ENCODE measurements around the gene NSUN6.
"Not testable (repeated sequence)": the region's sequence is repeated elsewhere in the genome, so short reads cannot be mapped to it uniquely, and the experiment has no call there.

NSUN6 gene

GRCh38 chr10:18611168-18611567, 40.2 kb downstream of the NSUN6 start:
- H3K4me1 ChIP-seq (ENCODE audit: control insufficient read depth in 1 of 2, insufficient read depth in 2 of 2, low read length in 2 of 2): peaks cover 7 to 11% of the 10 kb centered on the region in 2 donors
- no peak overlapping the region for H3K27ac ChIP-seq (ENCODE audit: low read depth, low read length)
- no peak overlapping the region for H3K4me3 ChIP-seq (ENCODE audit: low read depth in 1 of 2, low read length in 2 of 2)
- H3K36me3 ChIP-seq (ENCODE audit: control insufficient read depth in 1 of 2, insufficient read depth in 2 of 2, low read length in 2 of 2): peaks cover 0 to 8% of the 10 kb centered on the region in 2 donors
- H3K9me3 ChIP-seq (ENCODE audit: control insufficient read depth in 1 of 2, low read length in 2 of 2): no peaks in the 10 kb centered on the region
- H3K9ac ChIP-seq (ENCODE audit: low read depth in 1 of 2, low read length in 2 of 2): no peak overlapping the region
- H3K27me3 ChIP-seq (ENCODE audit: control insufficient read depth in 1 of 2, insufficient read depth in 2 of 2, low read length in 2 of 2): no peaks in the 10 kb centered on the region

GRCh38 chr10:18610517-18610916, 40.9 kb downstream of the NSUN6 start:
- Histone ChIP-seq H3K36me3 (ENCODE audit: control insufficient read depth in 1 of 2, insufficient read depth in 2 of 2, low read length in 2 of 2) (peaks cover 0 to 8% of the 10 kb centered on the region in 2 donors), H3K9ac (ENCODE audit: low read depth in 1 of 2, low read length in 2 of 2) (peak overlapping the region in 1 of 2 donors; percentile 36), H3K4me1 (ENCODE audit: control insufficient read depth in 1 of 2, insufficient read depth in 2 of 2, low read length in 2 of 2) (peaks cover 7 to 11% of the 10 kb centered on the region in 2 donors), H3K27me3 (ENCODE audit: control insufficient read depth in 1 of 2, insufficient read depth in 2 of 2, low read length in 2 of 2) (no peaks in the 10 kb centered on the region), H3K9me3 (ENCODE audit: control insufficient read depth in 1 of 2, low read length in 2 of 2) (no peaks in the 10 kb centered on the region), H3K4me3 (ENCODE audit: low read depth in 1 of 2, low read length in 2 of 2) (no peak overlapping the region), H3K27ac (ENCODE audit: low read depth, low read length) (no peak overlapping the region)

DNA sequence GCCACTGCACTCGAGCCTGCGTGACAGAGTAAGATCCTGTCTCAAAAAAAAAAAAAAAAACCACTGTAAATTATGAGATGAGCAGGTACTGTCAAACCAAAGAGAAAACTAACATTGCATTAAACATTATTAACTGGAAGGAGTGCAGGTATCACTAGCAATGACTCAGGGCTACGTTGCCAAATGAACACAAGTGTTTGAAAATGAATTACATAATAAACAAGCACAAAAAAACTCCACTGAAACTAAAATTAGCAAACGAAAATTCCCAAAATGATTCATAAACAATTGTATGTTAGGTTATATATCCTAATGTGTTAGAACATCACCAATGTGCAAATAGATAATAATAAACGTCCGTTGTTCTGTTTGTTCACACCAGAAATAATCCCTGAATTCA, 42.8 kb downstream of the NSUN6 start:
- H3K27me3 ChIP-seq (ENCODE audit: control insufficient read depth in 1 of 2, insufficient read depth in 2 of 2, low read length in 2 of 2): no peaks in the 10 kb centered on the region
- H3K27ac ChIP-seq (ENCODE audit: low read depth, low read length): no peak overlapping the region
- peaks cover 0 to 8% of the 10 kb centered on the region in 2 donors for H3K36me3 ChIP-seq (ENCODE audit: control insufficient read depth in 1 of 2, insufficient read depth in 2 of 2, low read length in 2 of 2)
- H3K9me3 ChIP-seq (ENCODE audit: control insufficient read depth in 1 of 2, low read length in 2 of 2): no peaks in the 10 kb centered on the region
- no peak overlapping the region for H3K4me3 ChIP-seq (ENCODE audit: low read depth in 1 of 2, low read length in 2 of 2)
- H3K4me1 ChIP-seq (ENCODE audit: control insufficient read depth in 1 of 2, insufficient read depth in 2 of 2, low read length in 2 of 2): peaks cover 7 to 11% of the 10 kb centered on the region in 2 donors
- no peak overlapping the region for H3K9ac ChIP-seq (ENCODE audit: low read depth in 1 of 2, low read length in 2 of 2)

GRCh38 chr10:18607503-18608378, 43.6 kb downstream of the NSUN6 start:
- no peaks in the 10 kb centered on the region for H3K9me3 ChIP-seq (ENCODE audit: control insufficient read depth in 1 of 2, low read length in 2 of 2)
- no peak overlapping the region for H3K9ac ChIP-seq (ENCODE audit: low read depth in 1 of 2, low read length in 2 of 2)
- peaks cover 0 to 8% of the 10 kb centered on the region in 2 donors for H3K36me3 ChIP-seq (ENCODE audit: control insufficient read depth in 1 of 2, insufficient read depth in 2 of 2, low read length in 2 of 2)
- no peak overlapping the region for H3K4me3 ChIP-seq (ENCODE audit: low read depth in 1 of 2, low read length in 2 of 2)
- H3K27ac ChIP-seq (ENCODE audit: low read depth, low read length): no peak overlapping the region
- peaks cover 7 to 11% of the 10 kb centered on the region in 2 donors for H3K4me1 ChIP-seq (ENCODE audit: control insufficient read depth in 1 of 2, insufficient read depth in 2 of 2, low read length in 2 of 2)
- H3K27me3 ChIP-seq (ENCODE audit: control insufficient read depth in 1 of 2, insufficient read depth in 2 of 2, low read length in 2 of 2): no peaks in the 10 kb centered on the region

DNA sequence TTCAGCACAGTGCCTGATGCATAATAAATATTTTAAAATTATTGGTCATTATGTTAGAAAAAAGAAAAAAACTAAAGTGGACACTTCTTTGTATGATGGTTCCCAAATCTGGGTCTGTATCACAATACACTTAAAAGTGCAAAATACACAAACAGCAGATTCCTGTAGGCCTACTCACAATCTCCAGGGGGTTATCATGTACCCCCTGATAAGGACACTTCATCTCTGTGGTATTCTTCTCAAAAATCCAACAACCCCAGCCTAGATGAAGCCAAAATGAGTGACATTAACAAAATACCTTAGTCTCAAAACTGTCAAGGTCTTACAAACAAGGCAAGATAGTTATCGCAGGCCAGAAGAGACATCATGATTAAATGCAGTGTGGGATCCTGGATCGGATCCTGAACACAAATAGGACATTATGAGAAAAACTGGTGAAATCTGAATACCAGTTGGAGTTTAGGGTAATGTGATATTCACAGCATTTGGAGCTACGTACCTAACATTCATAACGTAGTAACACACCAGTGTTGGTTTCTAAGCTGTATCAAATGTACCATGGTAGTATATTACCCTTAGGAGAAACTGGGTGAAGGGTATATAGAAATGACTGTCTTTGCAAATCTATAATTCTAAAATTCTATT, 45.2 kb downstream of the NSUN6 start:
- Histone ChIP-seq H3K9ac (ENCODE audit: low read depth in 1 of 2, low read length in 2 of 2) (no peak overlapping the region), H3K27me3 (ENCODE audit: control insufficient read depth in 1 of 2, insufficient read depth in 2 of 2, low read length in 2 of 2) (no peaks in the 10 kb centered on the region), H3K36me3 (ENCODE audit: control insufficient read depth in 1 of 2, insufficient read depth in 2 of 2, low read length in 2 of 2) (no peaks in the 10 kb centered on the region), H3K9me3 (ENCODE audit: control insufficient read depth in 1 of 2, low read length in 2 of 2) (no peaks in the 10 kb centered on the region), H3K4me3 (ENCODE audit: low read depth in 1 of 2, low read length in 2 of 2) (no peak overlapping the region), H3K4me1 (ENCODE audit: control insufficient read depth in 1 of 2, insufficient read depth in 2 of 2, low read length in 2 of 2) (peaks cover 7 to 11% of the 10 kb centered on the region in 2 donors), H3K27ac (ENCODE audit: low read depth, low read length) (no peak overlapping the region)

GRCh38 chr10:18601321-18601720, 50.1 kb downstream of the NSUN6 start:
- Histone ChIP-seq H3K9me3 (ENCODE audit: control insufficient read depth in 1 of 2, low read length in 2 of 2) (no peaks in the 10 kb centered on the region), H3K27me3 (ENCODE audit: control insufficient read depth in 1 of 2, insufficient read depth in 2 of 2, low read length in 2 of 2) (no peaks in the 10 kb centered on the region), H3K4me1 (ENCODE audit: control insufficient read depth in 1 of 2, insufficient read depth in 2 of 2, low read length in 2 of 2) (no peaks in the 10 kb centered on the region), H3K4me3 (ENCODE audit: low read depth in 1 of 2, low read length in 2 of 2) (no peak overlapping the region), H3K9ac (ENCODE audit: low read depth in 1 of 2, low read length in 2 of 2) (no peak overlapping the region), H3K27ac (ENCODE audit: low read depth, low read length) (no peak overlapping the region), H3K36me3 (ENCODE audit: control insufficient read depth in 1 of 2, insufficient read depth in 2 of 2, low read length in 2 of 2) (no peaks in the 10 kb centered on the region)

- Histone ChIP-seq H3K4me3 (ENCODE audit: low read depth in 1 of 2, low read length in 2 of 2) (no peak overlapping the region), H3K4me1 (ENCODE audit: control insufficient read depth in 1 of 2, insufficient read depth in 2 of 2, low read length in 2 of 2) (no peaks in the 10 kb centered on the region), H3K9me3 (ENCODE audit: control insufficient read depth in 1 of 2, low read length in 2 of 2) (no peaks in the 10 kb centered on the region), H3K36me3 (ENCODE audit: control insufficient read depth in 1 of 2, insufficient read depth in 2 of 2, low read length in 2 of 2) (peaks cover 0 to 2% of the 10 kb centered on the region in 2 donors), H3K27ac (ENCODE audit: low read depth, low read length) (no peak overlapping the region), H3K27me3 (ENCODE audit: control insufficient read depth in 1 of 2, insufficient read depth in 2 of 2, low read length in 2 of 2) (no peaks in the 10 kb centered on the region), H3K9ac (ENCODE audit: low read depth in 1 of 2, low read length in 2 of 2) (no peak overlapping the region)
Measured at GRCh38 chr10:18599392-18599791, 52.0 kb downstream of the NSUN6 start.

- Histone ChIP-seq H3K4me1 (ENCODE audit: control insufficient read depth in 1 of 2, insufficient read depth in 2 of 2, low read length in 2 of 2) (no peaks in the 10 kb centered on the region), H3K27me3 (ENCODE audit: control insufficient read depth in 1 of 2, insufficient read depth in 2 of 2, low read length in 2 of 2) (no peaks in the 10 kb centered on the region), H3K9ac (ENCODE audit: low read depth in 1 of 2, low read length in 2 of 2) (no peak overlapping the region), H3K36me3 (ENCODE audit: control insufficient read depth in 1 of 2, insufficient read depth in 2 of 2, low read length in 2 of 2) (peaks cover 0 to 2% of the 10 kb centered on the region in 2 donors), H3K27ac (ENCODE audit: low read depth, low read length) (no peak overlapping the region), H3K4me3 (ENCODE audit: low read depth in 1 of 2, low read length in 2 of 2) (no peak overlapping the region), H3K9me3 (ENCODE audit: control insufficient read depth in 1 of 2, low read length in 2 of 2) (no peaks in the 10 kb centered on the region)
Measured at GRCh38 chr10:18594574-18595156, 56.7 kb downstream of the NSUN6 start.

GRCh38 chr10:18591141-18591540, 60.2 kb downstream of the NSUN6 start:
- not testable (repeated sequence) for H3K4me3 ChIP-seq (ENCODE audit: low read depth in 1 of 2, low read length in 2 of 2); H3K27ac ChIP-seq (ENCODE audit: low read depth, low read length); H3K4me1 ChIP-seq (ENCODE audit: control insufficient read depth in 1 of 2, insufficient read depth in 2 of 2, low read length in 2 of 2); H3K9ac ChIP-seq (ENCODE audit: low read depth in 1 of 2, low read length in 2 of 2); H3K27me3 ChIP-seq (ENCODE audit: control insufficient read depth in 1 of 2, insufficient read depth in 2 of 2, low read length in 2 of 2); H3K9me3 ChIP-seq (ENCODE audit: control insufficient read depth in 1 of 2, low read length in 2 of 2)
- peaks cover 0 to 11% of the 10 kb centered on the region in 2 donors for H3K36me3 ChIP-seq (ENCODE audit: control insufficient read depth in 1 of 2, insufficient read depth in 2 of 2, low read length in 2 of 2)

DNA sequence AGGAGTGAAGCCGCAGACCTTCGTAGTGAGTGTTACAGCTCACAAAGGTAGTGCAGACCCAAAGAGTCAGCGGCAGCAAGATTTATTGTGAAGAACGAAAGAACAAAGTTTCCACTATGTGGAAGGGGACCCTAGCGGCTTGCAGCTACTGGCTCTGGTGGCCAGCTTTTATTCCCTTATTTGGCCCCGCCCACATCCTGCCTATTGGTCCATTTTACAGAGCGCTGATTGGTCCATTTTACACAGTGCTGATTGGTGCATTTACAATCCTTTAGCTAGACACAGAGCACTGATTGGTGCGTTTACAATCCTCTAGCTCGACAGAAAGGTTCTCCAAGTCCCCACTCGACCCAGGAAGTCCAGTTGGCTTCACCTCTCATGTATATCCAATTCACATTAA, 64.8 kb downstream of the NSUN6 start:
- not testable (repeated sequence) for H3K9ac ChIP-seq (ENCODE audit: low read depth in 1 of 2, low read length in 2 of 2); H3K9me3 ChIP-seq (ENCODE audit: control insufficient read depth in 1 of 2, low read length in 2 of 2); H3K27me3 ChIP-seq (ENCODE audit: control insufficient read depth in 1 of 2, insufficient read depth in 2 of 2, low read length in 2 of 2); H3K4me3 ChIP-seq (ENCODE audit: low read depth in 1 of 2, low read length in 2 of 2); H3K4me1 ChIP-seq (ENCODE audit: control insufficient read depth in 1 of 2, insufficient read depth in 2 of 2, low read length in 2 of 2); H3K27ac ChIP-seq (ENCODE audit: low read depth, low read length)
- peaks cover 0 to 16% of the 10 kb centered on the region in 2 donors for H3K36me3 ChIP-seq (ENCODE audit: control insufficient read depth in 1 of 2, insufficient read depth in 2 of 2, low read length in 2 of 2)
